HG03432 (cell line): ENCODE measurements around the gene SMS.
A peak's percentile ranks its signal among the peaks of the same experiment; 100 is the strongest.

Experiments
- ATAC-seq: cut with Tn5 transposase; IDR thresholded peaks from one replicate; pipeline ENCODE4 v1.9.1; 2021; ENCODE audit warnings: mild to moderate bottlenecking, moderate library complexity; ENCODE audit not compliant: unreplicated experiment

Gene SMS

GRCh38 chrX:21975812-21976211, 35.3 kb downstream of the SMS start:
- ATAC-seq: no peak

GRCh38 chrX:21978346-21978745, 37.8 kb downstream of the SMS start:
- no peak for ATAC-seq

GRCh38 chrX:21982311-21982710, 41.8 kb downstream of the SMS start:
- no peak for ATAC-seq

GRCh38 chrX:21985332-21985777, 44.8 kb downstream of the SMS start:
- ATAC-seq: peak; percentile 88

GRCh38 chrX:21986596-21986995, 46.1 kb downstream of the SMS start:
- ATAC-seq: no peak

GRCh38 chrX:21989384-21989783, 48.9 kb downstream of the SMS start:
- ATAC-seq: peak; percentile 44

- ATAC-seq: no peak
Measured at GRCh38 chrX:21990832-21991231, 50.3 kb downstream of the SMS start.

- no peak for ATAC-seq
Measured at GRCh38 chrX:21991504-21991903, 51.0 kb downstream of the SMS start.

- peak; percentile 88 for ATAC-seq
Measured at GRCh38 chrX:21993265-21993664, 52.8 kb downstream of the SMS start.

GRCh38 chrX:21996872-21997455, 56.5 kb downstream of the SMS start:
- no peak for ATAC-seq

GRCh38 chrX:21998037-21998436, 57.5 kb downstream of the SMS start:
- no peak for ATAC-seq

- no peak for ATAC-seq
Measured at GRCh38 chrX:22004866-22005265, 64.4 kb downstream of the SMS start.

GRCh38 chrX:22012051-22012450, 71.5 kb downstream of the SMS start:
- ATAC-seq: no peak

GRCh38 chrX:22012931-22013330, 72.4 kb downstream of the SMS start:
- ATAC-seq: no peak

- no peak for ATAC-seq
Measured at GRCh38 chrX:22015139-22015750, 74.7 kb downstream of the SMS start.

- no peak for ATAC-seq
Measured at GRCh38 chrX:22021751-22022324, 81.3 kb downstream of the SMS start.

- no peak for ATAC-seq
Measured at GRCh38 chrX:22024577-22024976, 84.1 kb downstream of the SMS start.

GRCh38 chrX:22025751-22026150, 85.2 kb downstream of the SMS start:
- ATAC-seq: no peak

- no peak for ATAC-seq
Measured at GRCh38 chrX:22026731-22027130, 86.2 kb downstream of the SMS start.

GRCh38 chrX:22032084-22032483, 91.6 kb downstream of the SMS start, which contains the start of gene PHEX:
TSS of gene PHEX (plus strand) at chrX:22032325. CDS start at chrX:22033006, 681 bp downstream.
- no peak for ATAC-seq

- no peak for ATAC-seq
Measured at GRCh38 chrX:22032506-22032905, 92.0 kb downstream of the SMS start.

GRCh38 chrX:22033818-22034217, 93.3 kb downstream of the SMS start:
- ATAC-seq: no peak
